IMR-90 (cell line): ENCODE data around the gene ANKRD45.

Experiments used
- CEBPB ChIP-seq: IDR thresholded peaks from 2 replicates; pipeline ENCODE4 v1.6.1; 2012; ENCODE audit warnings: low read depth, low read length, improper control_type of control experiment
- CTCF ChIP-seq: conservative IDR thresholded peaks from 2 replicates; pipeline ENCODE4 v1.5.1; 2012; ENCODE audit warnings: mild to moderate bottlenecking, low read depth, low read length, improper control_type of control experiment
- POLR2A ChIP-seq: IDR thresholded peaks from 2 replicates; pipeline ENCODE4 v1.6.1; 2012; ENCODE audit warnings: mild to moderate bottlenecking, low read depth, low read length
- RAD21 ChIP-seq: IDR thresholded peaks from 2 replicates; pipeline ENCODE4 v1.6.1; 2012; ENCODE audit warnings: low read length, improper control_type of control experiment

- TF ChIP-seq POLR2A (no peak), CTCF (no peak), CEBPB (no peak), RAD21 (no peak)
These were observed 23.6 kb upstream of the ANKRD45 start for GRCh38 chr1:173693238-173693637.
